Left lobe of liver (tissue), 2 donors: ENCODE measurements around the gene CACNA1A. TPM values are rescaled to one million over a fixed set of nuclear protein-coding genes. Genes with fewer than 3 reads are reported as not detected.
A peak's percentile ranks its signal among the peaks of the same experiment; 100 is the strongest.
"Not testable (repeated sequence)": the region's sequence is repeated elsewhere in the genome, so short reads cannot be mapped to it uniquely, and the experiment has no call there.

Experiments
- ATAC-seq: fragments of 200-7000 bp; cut with Tn5 transposase; one replicate; pipeline ENCODE4 v1.9.1; 2020; ENCODE audit warnings: mild to moderate bottlenecking, moderate library complexity
- DNase-seq: peaks from one replicate; pipeline ENCODE4 v3.0.0-alpha.2; 2020; ENCODE audit warnings: low spot score
- total RNA-seq: library from RNA; stranded (reverse); gene quantifications from one replicate; pipeline ENCODE4 v1.2.1, GENCODE V29; 2021
- donor health status: DM: no; HTN: no; CAD: no; lungs with moderate emphysema.
- donor health status: DM: no; HTN: yes; CAD: no.

CACNA1A gene
- total RNA-seq, 1 donor from 2014 or later, result 0.30 TPM

DNA sequence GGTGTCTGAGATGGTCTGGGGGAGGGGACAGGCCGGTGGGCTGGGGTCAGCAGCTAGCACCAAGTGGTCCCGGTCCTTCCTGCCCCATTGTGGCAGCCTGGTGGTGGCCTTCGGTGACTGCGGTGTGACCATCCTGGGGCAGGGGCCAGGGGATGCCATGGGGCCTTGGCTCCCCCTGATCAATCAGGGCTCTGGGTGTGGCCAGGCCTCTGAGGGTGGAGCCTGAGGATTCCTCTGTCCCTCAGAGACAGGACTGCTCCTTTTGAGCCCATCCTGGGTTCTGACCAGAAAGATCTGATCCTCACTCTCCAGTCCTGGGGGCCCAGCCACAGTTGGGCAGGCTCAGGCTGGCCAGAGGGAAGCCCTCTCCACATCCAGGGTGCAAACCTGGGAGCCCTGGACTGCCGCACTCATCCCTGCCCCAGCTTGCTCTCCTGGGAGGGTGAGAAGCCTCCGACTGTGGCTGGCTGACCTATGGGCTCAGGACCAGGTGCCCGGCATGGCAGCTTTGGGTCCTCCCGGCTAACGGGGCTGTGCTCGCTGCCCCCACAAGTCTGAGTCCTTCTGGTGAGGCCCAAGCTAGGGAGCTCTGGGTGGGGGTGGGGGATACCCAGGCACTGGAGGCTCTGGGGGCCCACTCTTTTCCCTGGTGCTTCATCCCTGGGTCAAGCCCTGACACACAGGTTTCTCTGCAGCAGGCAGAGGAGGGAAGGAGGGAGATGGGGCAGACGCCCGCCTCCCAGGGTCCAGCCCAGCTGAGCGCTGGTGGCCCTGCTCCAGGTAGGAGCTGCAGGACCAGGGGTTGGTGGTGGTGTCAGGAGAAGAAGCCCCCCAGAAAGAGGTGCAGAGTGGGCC, 296.6 kb downstream of the CACNA1A start:
- ATAC-seq (no peak), DNase-seq (no peak)

- DNase-seq (no peak), ATAC-seq (no peak)
Measured at GRCh38 chr19:13208672-13209483, 297.4 kb downstream of the CACNA1A start.

DNA sequence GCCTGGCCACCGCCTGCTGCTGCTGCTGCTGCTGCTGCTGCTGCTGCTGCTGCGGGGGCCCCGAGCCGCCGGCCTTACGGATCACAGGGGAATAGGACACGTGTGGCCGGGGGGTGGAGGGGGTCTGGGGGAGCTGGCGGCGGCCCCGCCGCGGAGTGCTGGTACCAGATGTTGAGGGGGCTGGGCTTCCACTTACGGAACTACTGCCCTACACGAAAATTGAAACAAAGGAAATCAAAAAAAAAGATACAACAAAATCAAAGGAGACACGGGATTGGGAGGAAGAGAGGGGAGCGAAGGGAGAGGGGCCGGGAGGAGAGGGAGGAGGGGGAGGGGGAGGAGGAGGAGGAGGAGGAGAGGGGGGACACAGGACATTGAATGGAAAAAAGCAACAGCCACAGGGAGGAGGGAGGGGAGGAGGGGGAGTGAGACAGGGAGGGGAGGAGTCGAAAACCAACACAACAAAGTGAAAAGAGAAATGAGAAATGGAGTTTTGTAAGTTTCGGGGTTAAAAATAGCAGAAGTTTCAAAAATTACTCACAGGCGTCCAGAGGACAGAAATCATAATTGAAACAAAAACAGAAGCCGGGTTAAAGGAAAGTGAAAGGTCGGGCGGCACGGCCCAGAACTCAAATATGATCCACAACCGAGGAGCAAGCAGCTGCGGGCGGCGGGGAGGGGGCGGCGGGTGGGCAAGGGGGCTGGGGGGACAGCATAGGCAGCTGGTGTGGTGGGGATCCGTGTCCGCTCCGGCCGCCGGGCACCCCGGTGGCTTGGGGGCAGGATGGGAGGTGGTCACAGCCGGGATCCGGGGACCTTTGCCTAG, 298.2 kb downstream of the CACNA1A start:
- ATAC-seq (no peak), DNase-seq (no peak)

DNA sequence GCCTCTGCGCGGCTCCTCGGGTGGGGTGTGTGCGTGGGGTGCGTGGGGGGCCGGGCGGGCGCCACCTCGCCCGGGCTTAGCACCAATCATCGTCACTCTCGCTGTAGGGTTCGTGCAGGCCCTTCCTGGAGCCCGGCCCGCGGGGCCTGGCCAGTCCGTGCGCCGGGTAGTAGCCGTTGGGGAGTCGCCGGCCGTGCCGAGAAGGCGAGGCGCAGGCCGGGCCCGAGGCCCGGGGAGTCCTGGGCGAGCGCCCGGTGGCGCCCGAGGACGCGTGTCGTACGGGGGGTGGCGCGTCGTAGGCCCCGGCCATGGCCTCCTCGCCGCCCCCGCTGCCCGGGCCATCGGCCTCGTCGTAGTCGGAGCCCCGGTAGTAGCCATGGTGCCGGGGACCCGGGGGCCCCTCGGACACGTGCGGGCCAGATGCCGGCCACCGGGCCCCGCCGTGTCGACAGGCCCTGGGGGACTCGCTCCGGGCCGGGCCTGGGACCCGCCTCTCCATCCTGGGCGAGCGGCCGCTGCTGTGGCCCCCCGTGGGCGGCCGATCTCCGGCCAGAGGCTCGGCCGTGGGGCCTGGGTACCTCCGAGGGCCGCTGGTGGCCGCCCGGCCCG, 298.9 kb downstream of the CACNA1A start:
- no peak for ATAC-seq
- DNase-seq, result no peak

GRCh38 chr19:13206587-13206986, 299.7 kb downstream of the CACNA1A start:
- no peak for ATAC-seq
- DNase-seq, result no peak

- not testable (repeated sequence) for DNase-seq, ATAC-seq
Measured at GRCh38 chr19:13202112-13202511, 304.2 kb downstream of the CACNA1A start.

DNA sequence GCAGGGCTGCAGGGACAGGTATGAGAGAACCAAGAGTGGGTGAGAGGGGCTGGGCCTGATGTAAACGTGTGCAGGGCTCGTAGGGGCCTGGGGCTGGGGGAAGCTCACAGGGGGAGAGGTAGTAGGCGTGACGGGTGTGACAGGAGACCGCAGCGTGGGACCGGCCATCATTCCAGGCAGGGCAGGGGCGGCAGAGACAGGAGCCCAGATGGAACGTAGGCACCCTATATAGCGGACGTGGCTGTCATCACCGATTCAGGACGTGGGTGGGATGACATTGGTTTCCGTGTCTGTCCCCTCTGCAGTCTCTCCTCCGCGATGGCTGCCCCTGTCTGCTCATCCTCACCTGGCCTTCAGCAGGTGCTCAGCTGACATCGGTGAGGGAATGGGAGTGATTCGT, 307.6 kb downstream of the CACNA1A start:
- ATAC-seq (no peak), DNase-seq (no peak)

DNA sequence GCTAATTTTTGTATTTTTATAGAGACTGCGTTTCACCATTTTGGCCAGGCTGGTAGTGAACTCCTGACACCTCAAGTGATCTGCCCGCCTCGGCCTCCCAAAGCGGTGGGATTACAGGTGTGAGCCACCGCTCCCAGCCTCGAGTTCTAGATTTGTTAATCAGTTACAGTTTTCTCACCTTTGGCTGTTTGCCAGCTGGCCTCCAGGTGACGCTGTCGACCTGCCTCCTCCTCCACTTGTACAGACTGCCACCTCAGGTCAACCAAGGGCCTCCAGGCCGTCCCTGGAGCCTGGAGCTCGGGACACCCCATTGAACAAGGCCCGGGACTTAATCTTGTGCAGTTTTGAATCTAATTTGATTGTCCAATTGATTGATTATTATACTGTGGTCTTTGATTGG, 310.6 kb downstream of the CACNA1A start:
- DNase-seq (peak; percentile 88), ATAC-seq (peak; percentile 74)

GRCh38 chr19:13190781-13191540, 315.3 kb downstream of the CACNA1A start:
- ATAC-seq (peak; percentile 85), DNase-seq (peak; percentile 90)

DNA sequence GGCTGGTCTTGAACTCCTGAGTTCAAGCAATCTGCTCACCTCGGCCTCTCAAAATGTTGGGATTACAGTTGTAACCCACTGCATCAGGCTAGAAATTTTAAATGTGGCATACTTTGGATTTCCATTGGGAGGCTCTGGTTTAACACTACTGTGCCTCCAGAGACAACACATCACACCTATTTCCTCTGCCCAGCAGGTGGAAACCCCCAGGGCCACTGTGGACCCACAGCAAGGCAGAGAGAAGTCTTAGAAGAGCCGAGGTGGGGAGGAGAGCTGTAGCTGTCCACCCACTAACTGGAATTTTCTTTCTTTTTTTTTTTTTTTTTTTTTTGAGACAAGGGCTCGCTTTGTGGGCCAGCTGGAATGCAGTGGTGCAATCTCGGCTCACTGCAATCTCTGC, 316.7 kb downstream of the CACNA1A start:
- no peak for DNase-seq
- no peak for ATAC-seq

- DNase-seq, result no peak
- no peak for ATAC-seq
Measured at GRCh38 chr19:13187419-13187818, 318.9 kb downstream of the CACNA1A start.

- ATAC-seq, DNase-seq: not testable (repeated sequence)
Measured at GRCh38 chr19:13186688-13187087, 319.6 kb downstream of the CACNA1A start.

- DNase-seq, ATAC-seq: not testable (repeated sequence)
Measured at GRCh38 chr19:13185763-13186657, 320.3 kb downstream of the CACNA1A start.

GRCh38 chr19:13184926-13185325, 321.4 kb downstream of the CACNA1A start:
- DNase-seq, ATAC-seq: not testable (repeated sequence)

GRCh38 chr19:13181747-13182388, 324.4 kb downstream of the CACNA1A start:
- DNase-seq, result peak; percentile 69
- peak; percentile 89 for ATAC-seq

GRCh38 chr19:13178291-13178690, 328.0 kb downstream of the CACNA1A start:
- not testable (repeated sequence) for DNase-seq, ATAC-seq

DNA sequence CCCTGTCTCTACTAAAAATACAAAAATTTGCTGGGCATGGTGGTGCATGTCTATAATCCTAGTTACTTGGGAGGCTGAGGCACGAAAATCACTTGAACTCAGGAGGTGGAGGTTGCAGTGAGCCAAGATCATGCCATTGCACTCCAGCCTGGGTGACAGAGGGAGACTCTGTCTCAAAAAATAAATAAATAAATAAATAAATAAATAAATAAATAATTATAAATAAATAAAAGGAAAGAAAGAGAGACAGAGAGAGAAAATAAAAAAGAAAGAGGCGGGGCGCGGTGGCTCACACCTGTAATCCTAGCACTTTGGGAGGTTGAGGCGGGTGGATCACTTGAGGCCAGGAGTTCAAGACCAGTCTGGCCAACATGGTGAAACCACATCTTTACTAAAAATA, 328.7 kb downstream of the CACNA1A start:
- not testable (repeated sequence) for ATAC-seq, DNase-seq

GRCh38 chr19:13176345-13176744, 329.9 kb downstream of the CACNA1A start:
- DNase-seq, result no peak
- no peak for ATAC-seq
